Activated CD8-positive, alpha-beta memory T cell treated with anti-CD3 and anti-CD28 coated beads for 36 hours (primary cell): Measurements from ENCODE around the gene SLC19A1. TPM values are rescaled to one million over a fixed set of nuclear protein-coding genes. Genes with fewer than 3 reads are reported as not detected.
"Not testable (repeated sequence)": the region's sequence is repeated elsewhere in the genome, so short reads cannot be mapped to it uniquely, and the experiment has no call there.

ENCODE experiments used
- CTCF ChIA-PET: fragments of 350-600 bp; sonication (Branson Sonifier 250); formaldehyde crosslinking; loops from one replicate; lab custom pipeline; 2021; ENCODE audit warnings: antibody characterized with exemption; lab: Charles Lee
- POLR2A ChIA-PET: fragments of 350-600 bp; sonication (Branson Sonifier 250); formaldehyde crosslinking; loops from one replicate; lab custom pipeline; 2021; ENCODE audit warnings: antibody characterized with exemption; lab: Charles Lee
- total RNA-seq, 2 experiments: library from RNA; stranded (reverse); gene quantifications; one replicate each; pipeline ENCODE4 v1.2.3, GENCODE V29; 2021

SLC19A1 gene
- total RNA-seq, 2 experiments from 2014 or later: 65.6 to 66.8 TPM

DNA sequence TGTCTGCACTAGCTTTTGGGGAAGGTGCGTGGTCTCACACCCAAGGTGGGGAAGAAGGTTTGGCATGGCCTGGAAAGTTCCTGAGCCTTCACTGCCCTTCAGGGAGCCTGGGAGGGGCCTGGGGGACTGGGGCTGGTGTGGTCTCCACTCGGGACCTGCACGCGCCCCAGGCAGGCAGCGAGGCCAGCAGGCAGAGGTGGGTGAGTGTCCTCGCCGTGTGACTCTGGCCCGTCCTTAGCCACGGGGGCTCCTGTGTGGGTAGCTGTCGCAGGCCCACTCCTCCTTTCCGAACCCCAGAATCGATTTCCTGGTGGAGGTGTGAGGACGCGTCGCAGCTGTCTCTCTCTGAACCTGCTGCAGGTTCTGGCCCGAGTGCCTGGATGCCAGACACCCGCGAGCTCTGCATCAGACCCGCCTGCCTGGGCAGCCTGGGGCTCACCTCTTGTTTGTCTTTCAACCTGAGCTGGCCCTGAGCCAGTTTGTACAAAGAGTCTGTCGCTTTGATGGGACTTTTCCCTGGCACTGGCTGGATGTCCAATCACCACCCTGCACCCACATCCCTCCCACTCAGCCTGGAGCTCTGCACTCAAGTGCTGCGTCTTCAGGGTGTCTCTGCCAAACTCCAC lies 36.0 kb upstream of the SLC19A1 start:
- ChIA-PET POLR2A (interaction anchor here (0.6 kb wide), 2 partner anchors 36 to 514 kb away, joined by 3 read pairs; no protein-coding TSS in a partner anchor), CTCF (no interaction called here)

DNA sequence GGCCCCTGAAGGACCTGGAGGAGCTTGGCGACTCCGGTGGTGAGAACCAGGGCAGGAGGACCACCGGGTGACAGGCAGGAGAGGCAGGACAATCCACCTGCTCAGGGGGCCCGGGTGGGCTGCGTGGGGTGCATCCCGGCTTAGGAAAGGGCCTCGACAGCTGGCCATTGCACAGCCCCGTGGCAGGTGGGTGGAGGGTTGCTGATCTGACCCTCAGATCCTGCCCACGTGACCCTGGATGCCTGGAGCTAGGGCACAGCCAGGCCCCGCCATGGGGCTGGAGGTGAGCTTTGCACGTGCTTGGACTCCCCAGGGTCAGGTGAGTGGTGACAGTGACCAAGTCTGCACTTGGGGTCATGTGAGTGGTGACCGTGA lies 35.5 kb upstream of the SLC19A1 start:
- POLR2A ChIA-PET: interaction anchor here (0.6 kb wide), 1 partner anchor 36 kb away, joined by 3 read pairs; no protein-coding TSS in a partner anchor
- CTCF ChIA-PET: no interaction called here

DNA sequence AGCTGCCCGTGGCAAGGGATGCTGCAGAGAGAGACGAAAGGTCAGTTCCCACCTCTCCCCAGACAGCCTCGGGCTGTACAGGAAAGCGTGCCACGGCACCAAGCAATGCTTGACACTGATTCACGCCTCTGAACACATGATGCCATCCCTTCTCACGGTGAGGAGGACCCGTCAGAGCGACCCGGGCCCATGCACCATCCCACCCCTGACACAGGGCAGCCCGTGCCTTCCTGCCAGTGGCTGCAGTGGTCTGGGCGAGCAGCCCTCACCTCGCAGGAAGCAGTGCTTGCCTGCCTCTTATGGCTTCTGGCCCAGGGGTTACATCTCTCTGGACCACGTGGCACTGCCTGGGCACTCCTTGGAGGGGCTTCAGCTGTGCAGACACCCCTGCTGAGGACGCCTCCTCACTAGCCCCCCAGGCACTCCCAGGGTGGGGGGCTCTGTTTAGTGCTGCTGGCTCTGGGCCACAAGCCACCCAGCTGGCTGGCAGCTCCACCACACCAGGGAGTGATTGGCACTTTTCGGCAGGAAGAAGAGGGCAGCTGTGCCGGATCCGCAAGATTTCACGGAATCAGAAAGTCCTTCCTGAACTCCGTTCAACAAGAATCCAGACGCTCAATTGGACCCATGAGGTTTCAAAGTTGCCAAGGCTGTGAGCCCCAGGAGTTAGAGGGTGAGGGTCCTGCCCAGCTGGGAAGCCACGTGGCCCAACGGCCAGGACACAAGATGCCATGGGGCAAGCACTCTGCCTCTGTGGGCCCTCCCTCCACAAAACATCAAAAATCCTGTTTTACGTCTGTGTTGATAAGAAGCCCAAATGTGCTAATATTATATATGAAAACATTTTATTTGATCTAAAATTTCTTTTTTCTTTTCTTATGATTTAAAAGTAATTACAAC lies 34.8 kb upstream of the SLC19A1 start:
- ChIA-PET CTCF (no interaction called here), POLR2A (interaction anchor here (0.6 kb wide), 1 partner anchor 37 kb away, joined by 3 read pairs; no protein-coding TSS in a partner anchor)

DNA sequence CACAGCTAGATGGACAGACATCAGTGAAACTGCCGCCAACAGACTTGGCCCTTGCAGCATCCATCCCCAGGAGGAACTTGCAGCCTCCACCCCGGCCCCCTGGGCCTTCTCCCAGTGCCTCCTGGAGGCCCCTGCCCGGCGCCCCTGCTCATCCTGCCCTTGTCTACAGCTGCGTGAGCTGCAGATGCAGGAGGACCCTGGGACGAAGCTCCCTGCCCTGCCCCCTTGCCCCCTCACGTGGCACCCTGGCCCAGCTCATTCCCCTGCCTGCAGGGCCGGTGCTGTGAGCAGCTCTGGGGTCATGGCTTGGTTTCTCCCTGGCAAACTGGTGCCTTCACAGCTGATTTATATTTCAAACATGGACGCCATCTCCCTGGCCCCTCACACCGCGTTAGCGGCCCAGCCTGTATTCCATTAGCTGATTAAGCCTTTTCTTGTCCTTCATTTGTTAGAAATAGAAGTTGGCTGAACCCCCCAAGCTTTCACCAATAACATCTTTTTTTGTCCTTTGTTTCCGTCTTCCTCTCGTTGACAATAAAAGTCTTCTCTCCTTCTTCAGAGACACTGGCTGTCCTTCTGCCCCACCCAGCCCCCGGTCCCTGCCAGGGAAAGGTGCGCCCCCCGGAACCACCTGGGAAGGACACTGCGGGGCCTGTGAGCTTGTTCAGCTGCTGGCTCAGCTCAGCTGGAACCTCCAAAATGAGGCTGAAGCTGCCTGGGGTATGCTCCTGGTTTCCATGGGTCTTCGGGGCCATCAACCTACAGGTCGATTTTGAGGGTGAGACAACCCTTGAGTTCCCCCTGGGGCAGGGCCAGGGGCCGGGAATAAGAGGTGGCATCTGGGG lies 34.0 kb upstream of the SLC19A1 start:
- ChIA-PET POLR2A (no interaction called here), CTCF (interaction anchor here (0.5 kb wide), 1 partner anchor 727 kb away, joined by 6 read pairs; no protein-coding TSS in a partner anchor)

DNA sequence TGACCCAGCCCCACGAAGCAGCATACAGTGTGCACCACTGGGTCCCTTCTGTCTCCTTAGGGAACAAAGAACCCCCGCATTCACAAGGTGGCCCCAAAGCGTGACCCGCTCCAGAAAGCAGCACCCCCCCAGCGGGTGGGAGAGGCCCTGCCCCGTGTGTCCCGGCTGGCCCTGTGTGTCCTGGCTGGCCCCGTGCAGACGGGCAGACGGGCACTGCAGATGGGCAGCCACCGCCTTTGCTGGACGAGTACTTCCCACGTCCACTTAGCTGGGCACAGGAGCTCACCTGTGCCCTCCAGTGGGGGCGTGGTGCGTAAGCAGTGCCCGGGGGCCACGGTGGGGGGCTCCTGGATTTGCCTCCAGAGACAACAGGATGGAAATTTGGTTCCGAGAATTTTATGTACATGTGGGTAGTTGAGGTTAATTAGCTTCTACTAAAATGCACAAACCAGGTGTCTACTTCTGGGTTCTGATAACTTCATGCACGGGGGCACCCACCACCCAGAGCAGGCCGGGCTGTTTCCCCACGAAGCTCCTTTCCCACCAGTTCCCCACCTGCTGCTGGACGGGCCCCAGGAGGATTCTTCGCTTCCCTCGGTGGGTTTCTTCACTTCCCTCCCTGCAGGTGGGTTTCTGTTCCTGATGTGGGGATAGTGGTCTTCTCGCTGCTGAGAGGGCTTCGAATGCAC lies 33.2 kb upstream of the SLC19A1 start:
- ChIA-PET POLR2A (no interaction called here), CTCF (interaction anchor here (0.5 kb wide), 1 partner anchor 728 kb away, joined by 6 read pairs; no protein-coding TSS in a partner anchor)

DNA sequence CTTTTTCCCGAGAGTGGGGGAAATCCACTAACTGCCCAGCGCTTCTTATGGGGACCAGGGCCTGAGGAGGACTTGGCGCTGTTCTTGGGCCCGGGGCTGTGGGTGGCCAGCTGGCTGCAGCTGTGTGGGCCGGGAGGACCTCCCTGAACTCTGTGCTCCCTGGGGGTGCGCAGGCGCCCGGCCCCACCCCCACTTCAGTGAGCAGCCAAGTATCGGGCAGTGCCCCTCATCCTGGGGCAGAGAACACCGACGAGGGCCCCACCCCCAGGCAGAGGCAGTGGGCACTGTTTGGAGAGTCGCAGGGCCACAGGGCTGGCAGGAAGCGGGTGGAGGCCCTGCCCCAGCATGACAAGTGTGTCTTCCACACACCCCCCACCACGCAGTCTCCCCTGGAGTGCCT lies 32.5 kb upstream of the SLC19A1 start:
- ChIA-PET CTCF (no interaction called here), POLR2A (no interaction called here)

DNA sequence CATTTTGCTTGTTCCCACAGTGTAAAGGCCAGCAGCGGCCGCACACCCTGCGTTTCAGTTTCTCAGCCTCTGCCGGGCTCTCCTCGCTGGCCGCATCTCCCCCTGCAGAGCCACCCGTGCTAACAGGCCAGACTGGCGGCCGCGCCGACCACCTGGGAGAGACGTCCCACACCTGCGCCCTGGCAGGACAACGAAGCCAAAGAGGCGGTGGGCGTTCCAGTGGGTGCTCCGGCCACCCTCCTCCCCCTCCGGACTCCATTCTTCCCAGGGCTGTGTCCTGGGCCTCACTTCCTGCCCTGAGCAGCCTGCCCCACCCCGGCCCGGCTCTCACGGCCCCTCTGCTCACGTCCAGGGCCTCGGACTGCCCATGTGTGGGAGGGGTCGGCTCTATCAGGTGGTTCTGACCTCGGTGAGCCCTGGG lies 31.9 kb upstream of the SLC19A1 start:
- CTCF ChIA-PET: no interaction called here
- POLR2A ChIA-PET: no interaction called here

DNA sequence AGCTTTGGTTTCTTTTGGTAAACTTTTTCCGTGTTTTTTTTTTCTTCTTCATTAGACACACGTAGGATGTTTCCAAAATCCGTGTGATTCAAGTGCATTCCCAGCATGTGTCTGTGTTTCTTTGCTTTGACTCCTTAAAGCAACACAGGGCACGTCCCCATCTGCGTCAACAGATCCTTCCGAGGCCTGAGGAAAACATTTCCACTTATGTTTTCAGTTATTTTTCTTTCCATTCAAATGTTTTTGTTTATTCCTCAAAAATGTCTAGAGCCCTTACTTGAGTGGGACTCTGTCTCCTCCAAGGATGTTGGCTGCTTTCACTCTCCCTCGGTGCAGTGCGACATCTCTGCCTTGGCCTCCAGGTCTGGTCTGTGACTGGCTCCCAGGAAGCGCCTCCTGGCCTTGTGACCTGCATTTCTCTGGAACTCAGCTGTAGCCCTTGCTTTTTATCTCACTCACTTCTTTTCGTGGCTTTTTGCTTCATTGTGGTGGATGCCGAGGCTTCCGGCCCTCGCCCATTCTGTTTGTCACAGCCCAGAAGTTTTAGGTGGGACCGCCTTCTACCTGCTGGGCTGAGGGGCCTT lies 31.3 kb upstream of the SLC19A1 start:
- CTCF ChIA-PET: no interaction called here
- POLR2A ChIA-PET: no interaction called here

DNA sequence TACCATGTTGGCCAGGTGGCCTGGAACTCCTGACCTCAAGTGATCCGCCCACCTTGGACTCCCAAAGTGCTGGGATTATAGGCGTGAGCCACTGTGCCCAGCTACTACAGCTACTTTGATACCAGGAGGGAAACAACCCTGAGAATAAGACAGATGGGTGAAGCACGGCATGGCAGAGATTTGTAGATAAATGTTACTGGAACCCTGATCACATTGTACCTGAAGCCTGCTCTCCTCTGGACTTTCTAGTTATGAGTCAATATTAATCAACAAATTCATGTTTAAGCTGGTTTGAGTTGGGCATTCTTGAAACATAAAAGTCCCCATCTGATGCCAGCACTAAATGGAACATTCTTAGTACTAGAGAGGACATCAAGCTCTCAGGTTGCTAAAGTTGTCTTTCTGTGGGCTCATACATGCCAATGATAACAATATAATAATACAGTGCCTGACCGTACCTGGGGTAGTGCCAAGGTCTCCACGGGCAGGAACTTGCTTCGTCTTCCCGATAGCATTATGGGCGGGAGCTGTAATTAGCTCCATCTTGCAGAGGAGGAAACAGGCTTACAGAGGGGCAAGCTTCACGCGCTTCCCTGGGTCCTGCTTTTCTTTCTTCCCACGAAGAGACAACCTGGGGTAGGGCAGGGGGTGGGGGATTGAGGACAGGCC lies 30.7 kb upstream of the SLC19A1 start:
- POLR2A ChIA-PET: no interaction called here

DNA sequence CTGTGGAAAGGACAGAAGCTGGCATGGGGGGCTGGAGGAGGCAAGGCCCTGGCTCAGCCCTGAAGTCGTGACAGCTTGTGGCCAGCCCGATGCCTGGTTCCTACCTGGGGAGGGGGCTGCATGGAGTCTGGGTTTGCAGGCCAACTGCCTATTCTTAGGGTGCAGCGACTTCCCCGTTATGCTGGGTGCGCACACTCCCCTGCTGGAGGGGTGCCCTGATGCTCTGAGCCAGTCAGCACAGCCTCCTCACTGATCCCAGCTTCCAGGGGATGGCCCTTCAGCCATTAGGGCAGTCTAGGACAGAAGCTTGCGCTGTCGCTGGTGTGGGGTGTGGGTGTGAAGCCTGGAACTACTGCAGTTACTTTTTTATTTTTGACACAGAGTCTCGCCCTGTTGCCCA lies 30.0 kb upstream of the SLC19A1 start:
- ChIA-PET POLR2A (no interaction called here), CTCF (no interaction called here)

More for the DNA sequence above, 30.7 kb upstream of the SLC19A1 start:
- CTCF ChIA-PET: no interaction called here

DNA sequence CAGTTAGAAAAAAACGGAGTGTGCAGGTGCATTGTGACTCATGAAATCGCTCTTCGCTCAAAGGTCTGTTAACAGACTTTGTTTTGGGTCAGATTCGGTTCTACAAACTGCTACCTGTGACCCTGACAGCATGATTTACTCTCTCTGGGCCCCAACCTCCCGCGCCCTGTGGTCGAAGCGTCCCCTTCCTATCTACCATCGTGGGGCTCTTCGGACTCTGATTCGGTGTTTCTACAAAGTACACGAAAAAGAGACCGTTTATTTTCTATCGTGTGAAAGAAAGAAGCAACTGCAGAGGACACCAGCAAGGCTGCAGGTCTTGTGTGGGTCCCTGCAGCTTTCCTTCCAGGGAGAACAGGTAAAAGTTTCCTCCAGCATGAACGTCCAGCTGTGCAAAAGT lies 29.4 kb upstream of the SLC19A1 start:
- POLR2A ChIA-PET: no interaction called here
- CTCF ChIA-PET: no interaction called here

DNA sequence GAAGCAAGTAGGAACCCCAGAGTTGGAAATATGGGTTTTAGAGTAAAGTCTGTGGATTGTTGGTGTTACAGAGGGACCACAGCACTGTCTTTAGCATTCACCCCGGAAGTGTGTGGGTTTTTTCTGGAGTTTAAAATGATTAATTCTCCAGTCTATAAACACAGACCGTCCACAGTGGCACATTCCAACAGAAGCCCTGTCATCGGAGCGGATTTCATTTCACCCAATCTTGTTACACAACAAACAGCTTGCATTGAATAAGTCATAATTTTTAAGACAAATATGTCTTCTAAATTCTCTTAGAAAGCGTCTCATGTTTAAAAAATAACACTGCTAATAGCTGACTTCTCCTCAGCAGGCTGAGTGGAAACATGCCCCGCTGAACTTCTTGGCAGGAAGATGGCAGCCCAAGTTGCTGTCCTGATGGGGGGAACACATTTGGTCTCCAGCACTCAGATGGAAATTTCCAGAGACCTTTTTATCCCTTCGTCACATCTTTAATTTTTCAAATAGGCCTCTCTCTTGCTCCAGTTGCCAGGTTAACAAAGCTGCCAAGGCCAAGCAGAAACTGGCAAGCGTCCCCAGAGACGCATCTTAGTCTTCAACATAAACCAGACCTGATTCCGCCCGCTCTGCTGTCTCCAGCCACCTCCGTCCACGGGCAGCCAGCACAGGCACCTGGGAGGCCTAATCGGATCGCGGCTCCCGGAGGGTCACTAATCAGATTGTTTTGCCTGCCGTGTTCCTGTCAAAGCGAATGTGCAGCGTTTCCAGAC lies 28.8 kb upstream of the SLC19A1 start:
- POLR2A ChIA-PET: no interaction called here
- CTCF ChIA-PET: no interaction called here

DNA sequence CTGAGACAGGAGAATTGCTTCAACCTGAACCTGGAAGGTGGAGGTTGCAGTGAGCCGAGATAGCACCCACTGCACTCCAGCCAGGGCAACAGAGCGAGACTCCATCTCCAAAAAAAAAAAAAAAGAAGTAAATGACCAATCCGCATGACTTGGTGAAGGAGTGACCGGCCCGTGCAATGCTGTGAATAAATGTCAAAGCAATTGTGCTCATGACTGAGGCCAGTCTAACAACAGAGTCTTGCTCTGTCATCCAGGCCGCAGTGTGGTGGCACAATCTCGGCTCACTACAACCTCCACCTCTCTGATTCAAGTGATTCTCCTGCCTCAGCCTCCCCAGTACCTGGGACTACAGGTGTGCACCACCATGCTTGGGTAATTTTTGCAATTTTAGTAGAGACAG lies 27.8 kb upstream of the SLC19A1 start:
- POLR2A ChIA-PET: no interaction called here
- CTCF ChIA-PET: no interaction called here

DNA sequence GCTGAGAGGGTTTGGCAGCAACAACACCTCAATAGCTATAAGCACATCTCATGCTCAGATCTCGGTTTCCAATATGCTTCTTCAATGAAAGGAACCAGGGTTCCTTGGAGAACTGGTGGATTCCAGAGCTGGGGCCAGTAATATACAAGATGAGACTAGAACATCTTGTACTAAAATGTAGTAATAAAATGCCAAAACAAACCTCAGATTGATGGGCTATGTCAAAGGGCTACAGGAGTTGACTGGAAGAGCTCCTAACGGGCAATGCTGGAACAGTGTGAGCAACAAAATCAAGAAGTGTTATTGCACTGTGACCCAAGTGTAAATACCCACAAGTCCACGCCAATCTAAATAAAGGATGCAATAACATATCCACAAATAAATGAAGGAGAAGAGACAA lies 26.1 kb upstream of the SLC19A1 start:
- ChIA-PET POLR2A (no interaction called here), CTCF (no interaction called here)

DNA sequence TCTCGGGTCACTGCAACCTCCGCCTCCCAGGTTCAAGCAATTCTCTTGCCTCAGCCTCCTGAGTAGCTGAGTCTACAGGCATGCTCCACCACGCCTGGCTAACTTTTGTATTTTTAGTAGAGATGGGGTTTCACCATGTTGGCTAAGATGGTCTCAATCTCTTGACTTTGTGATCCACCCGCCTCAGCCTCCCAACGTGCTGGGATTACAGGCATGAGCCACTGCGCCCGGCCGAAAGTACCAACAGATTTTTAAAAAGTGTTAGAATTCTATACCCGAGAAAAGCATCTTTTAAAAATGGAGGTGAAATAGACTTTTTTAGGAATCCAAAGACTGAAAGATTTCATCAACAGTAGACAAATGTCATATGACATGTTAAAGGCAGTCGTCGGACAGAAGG lies 21.9 kb upstream of the SLC19A1 start:
- POLR2A ChIA-PET, CTCF ChIA-PET: not testable (repeated sequence)

DNA sequence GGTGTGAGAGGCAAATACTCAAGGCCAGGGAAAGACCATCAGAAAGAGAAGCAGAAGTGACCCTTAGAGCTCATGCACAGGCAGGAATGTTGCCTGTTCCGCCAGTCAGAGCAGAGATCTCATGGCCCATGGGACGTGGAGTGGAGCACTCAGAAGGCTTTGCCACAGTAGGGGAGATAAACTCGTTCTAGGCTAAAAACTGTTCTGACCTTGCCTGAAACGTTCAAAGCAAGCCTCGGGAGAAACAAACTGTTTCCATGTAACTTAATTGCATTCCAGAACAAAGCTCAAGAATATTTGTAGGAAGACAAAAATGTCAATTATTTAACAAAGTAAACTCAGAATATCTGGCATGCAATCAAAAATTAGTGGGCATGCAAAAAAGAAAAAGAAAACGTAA lies 20.7 kb upstream of the SLC19A1 start:
- CTCF ChIA-PET: interaction anchor here (1.1 kb wide), 1 partner anchor 34 kb away, joined by 3 read pairs; no protein-coding TSS in a partner anchor
- POLR2A ChIA-PET: no interaction called here

DNA sequence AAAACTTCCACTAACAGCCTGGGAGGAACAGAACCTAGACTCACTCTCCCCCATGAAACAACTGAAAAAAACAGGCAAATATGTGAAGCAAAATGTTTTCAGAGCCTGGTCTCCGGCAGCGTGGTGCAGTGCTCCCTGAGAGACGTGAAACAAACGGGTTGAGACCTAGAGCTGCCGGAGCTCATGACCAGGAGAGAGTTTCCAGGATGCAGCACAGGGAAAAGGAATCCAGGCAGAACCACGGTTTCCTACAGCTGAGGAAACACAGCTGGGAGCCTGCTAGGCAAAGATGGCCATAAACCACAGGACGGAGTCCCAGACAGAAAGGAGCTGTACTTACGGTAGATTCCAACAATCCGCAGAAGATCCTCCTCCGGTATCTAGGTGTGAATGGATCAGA lies 20.2 kb upstream of the SLC19A1 start:
- ChIA-PET POLR2A (no interaction called here), CTCF (interaction anchor here (1.1 kb wide), 1 partner anchor 34 kb away, joined by 3 read pairs; no protein-coding TSS in a partner anchor)
